DMS53 (cell line): ENCODE measurements around the gene DYRK1A.

ENCODE experiments used
- DNase-seq: peaks from one replicate; lab custom pipeline; 2025; lab: John Stamatoyannopoulos, UW

Gene DYRK1A

DNA sequence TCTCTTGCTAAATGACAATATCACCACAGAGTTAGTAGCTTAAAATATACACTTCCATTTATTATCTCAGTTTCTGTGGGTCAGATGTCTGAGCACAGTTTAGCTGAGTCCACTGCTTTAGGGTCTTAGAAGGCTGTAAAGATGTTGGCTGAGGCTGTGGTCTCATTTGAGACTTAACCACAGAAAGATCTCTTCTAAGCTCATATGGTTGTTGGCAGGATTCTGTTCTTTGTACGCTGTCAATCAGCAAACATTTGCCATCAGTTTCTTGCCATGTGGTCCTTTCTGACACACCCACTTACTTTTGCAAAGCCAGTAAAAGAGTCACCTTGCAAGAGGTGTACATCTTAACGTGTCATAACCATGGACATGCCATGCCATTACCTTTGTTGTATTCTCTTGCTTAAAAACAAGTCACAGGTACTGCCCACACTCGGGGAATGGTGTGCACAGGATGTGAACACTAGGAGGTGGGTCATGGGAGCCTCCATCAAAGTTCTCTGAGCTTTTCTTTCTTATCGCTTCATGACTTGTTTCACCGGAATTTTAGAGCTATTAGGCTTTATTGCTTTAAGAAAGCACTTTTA lies 18.7 kb downstream of the DYRK1A start:
- no peak for DNase-seq

DNA sequence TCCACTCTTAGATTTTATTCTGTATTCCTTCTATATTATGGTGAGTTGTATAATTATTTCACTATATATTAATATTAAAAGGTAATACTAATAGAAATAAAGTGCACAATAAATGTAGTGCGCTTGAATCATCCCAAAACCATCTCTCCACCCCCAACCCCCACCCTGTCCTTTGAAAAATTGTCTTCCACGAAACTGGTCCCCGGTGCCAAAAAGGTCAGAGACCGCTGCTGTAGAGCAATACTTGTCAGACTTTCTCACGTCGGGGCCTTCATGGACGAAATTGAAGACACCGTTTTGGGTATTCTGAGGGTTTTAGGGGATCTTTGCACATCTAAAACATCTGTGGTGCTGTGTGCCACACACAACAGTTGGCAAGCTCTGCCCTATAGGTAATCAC lies 19.6 kb downstream of the DYRK1A start:
- no peak for DNase-seq

GRCh38 chr21:37389456-37389855 lies 22.9 kb downstream of the DYRK1A start:
- no peak for DNase-seq

GRCh38 chr21:37391666-37392065 lies 25.1 kb downstream of the DYRK1A start:
- no peak for DNase-seq

GRCh38 chr21:37392441-37392840 lies 25.9 kb downstream of the DYRK1A start:
- no peak for DNase-seq

DNA sequence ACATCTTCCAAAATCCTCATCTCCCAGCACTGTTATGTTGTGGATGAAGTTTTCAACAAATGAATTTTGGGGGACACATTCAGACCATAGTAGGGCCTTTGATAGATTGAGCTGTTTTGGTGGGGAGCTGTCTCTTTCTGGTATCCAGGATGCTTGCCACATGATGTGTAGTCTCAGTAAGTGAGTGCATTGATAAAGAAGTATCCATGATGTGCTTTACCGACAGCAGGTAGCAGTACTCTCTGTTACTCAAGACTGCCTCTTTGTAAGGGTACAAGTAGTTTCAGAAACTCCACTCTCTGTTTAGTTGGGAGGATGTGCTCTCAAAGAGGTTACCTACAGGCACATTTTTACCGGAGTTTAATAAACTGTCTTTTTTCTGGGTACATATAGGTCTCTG lies 26.5 kb downstream of the DYRK1A start:
- DNase-seq: no peak

DNA sequence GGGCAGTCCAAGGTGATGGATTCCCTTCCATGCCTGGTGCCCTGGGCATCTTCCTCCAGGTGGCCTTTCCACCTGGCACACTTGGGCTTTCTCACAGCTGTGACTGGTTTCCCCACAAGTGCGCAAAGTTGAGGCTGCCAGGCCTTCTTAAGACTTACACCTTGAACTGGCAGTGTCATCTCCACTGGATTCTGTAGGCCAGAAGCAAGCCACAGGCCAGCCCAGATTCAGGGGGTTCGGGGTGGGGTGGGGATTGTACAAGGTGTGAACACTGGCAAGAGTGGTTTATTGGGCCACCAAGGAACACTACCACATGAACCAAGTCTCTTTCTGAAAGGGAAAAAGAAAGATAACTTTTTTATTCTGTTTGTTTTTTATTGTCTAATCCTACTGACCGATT lies 27.2 kb downstream of the DYRK1A start:
- no peak for DNase-seq

- no peak for DNase-seq
Observed at GRCh38 chr21:37395961-37396360, 29.4 kb downstream of the DYRK1A start.

DNA sequence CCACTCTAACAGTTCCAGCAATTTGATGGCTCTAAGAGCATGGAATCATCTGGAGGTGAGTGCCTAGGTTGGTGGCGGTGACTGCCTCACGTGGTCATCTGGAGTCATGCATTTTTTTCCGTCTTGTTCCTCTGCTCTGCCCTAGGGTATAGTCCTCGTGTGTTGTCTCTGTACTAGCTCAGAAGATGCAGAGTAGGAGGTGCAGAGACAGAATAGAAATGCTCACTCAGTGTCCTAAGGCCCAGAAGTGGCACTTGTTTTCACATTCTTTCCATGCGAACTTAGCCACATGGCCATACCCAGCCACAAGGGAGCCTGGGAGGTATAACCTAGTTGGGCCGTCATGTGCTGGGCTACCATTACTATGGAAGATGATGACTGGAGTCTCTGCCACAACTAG lies 30.3 kb downstream of the DYRK1A start:
- DNase-seq: no peak

- DNase-seq: no peak
Observed at GRCh38 chr21:37398697-37399096, 32.1 kb downstream of the DYRK1A start.

GRCh38 chr21:37402251-37402867 lies 35.8 kb downstream of the DYRK1A start:
- no peak for DNase-seq

- DNase-seq: no peak
Observed at GRCh38 chr21:37405629-37406028, 39.1 kb downstream of the DYRK1A start.

- no peak for DNase-seq
Observed at GRCh38 chr21:37407719-37408420, 41.3 kb downstream of the DYRK1A start.

GRCh38 chr21:37408464-37409193 lies 42.1 kb downstream of the DYRK1A start:
- DNase-seq: no peak

GRCh38 chr21:37410639-37411038 lies 44.1 kb downstream of the DYRK1A start:
- DNase-seq: no peak

GRCh38 chr21:37412603-37413360 lies 46.2 kb downstream of the DYRK1A start:
- no peak for DNase-seq

DNA sequence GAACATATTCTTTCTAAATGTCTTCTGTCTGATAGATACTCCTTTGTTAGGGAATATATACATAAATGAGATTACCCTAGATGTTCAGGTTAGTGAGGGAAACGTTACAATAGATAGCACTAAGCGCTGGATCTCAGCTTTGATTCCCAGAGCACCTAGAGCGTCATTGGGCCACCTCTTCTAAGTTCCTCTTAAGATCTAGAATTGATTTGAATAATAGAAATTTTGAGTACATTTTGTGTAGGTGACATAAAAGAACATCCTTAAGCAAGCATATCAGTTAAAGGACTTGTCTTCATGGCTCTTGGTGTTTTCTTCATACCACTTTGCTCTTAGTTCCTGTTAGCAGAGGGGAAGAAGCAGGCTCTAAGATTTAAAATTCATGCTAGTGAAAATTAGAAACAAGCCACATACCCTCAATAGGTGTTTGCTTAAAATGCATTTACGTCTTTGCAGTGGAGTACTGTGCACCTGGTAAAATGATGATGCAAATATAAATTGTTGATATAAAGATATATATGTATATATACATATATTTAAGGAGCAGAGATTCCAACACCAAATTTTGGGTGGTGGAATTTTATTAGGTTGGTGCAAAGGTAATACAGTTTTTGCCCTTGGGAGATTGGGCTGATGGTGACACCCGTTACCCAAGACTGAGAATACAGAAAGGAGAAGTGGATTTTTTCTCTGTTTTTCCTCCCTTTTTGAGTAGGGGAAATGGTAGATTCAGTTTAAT lies 47.1 kb downstream of the DYRK1A start:
- no peak for DNase-seq

DNA sequence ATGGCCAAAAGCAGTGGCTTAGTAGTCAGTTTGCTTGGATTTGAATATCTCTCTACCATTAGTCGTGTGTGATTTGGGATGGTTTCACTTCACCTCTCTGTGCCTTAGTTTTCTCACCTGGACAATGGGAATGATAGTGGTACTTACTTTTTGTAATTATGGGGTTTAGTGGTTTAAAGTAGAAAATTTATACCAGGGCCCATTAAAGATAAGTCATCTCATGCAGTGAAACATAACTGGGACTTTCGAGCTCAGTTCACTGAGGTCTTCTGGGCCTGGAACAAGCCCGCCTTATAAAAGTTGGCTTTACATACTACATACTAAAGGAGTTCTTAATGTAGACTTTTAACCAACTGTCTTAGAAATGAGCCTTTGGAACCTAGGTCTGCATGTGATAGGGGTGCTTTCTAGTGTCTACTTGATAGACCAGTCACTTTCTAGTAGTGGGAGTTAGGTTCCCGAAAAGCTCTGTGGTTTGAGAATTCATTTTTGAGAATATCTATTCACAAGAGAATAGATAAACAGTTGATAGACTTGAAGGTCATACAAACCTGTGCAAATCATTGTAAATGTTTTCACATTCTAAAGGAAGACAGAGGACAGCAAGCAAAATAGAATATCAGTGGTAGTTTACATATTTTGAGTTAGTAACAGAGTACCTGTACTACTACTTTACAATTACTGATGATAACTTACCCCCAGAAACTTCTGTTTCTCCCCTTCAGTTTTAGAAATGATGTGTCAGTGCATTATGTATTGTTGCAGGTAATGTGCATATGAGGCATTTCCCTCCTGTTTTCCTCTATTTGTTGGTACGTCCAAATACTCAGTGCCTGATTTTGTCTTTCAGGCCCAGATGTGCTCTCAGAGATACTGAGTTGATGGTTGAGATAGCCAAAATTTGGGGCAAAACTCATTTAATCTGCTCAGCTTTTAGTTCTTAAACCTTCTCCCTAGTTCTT lies 48.0 kb downstream of the DYRK1A start:
- no peak for DNase-seq

DNA sequence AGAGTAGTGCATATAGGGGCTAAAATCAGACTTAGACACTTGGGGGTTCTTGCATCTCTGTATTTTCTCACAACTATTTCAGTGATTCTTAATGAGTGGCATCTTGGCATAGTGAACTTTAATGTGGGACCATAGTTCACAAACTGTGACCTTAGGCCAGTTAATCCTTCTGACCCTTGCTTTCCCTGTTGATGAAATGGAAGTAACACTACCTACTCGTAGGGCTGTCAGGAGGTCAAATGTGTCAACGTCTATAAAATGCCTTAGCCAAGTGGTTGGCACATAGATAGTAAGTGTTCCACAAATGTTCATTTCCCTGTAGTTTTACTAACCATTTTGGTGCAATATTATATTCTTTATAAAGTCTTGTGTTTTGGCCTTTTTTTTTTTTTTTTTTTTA lies 49.4 kb downstream of the DYRK1A start:
- DNase-seq: no peak

DNA sequence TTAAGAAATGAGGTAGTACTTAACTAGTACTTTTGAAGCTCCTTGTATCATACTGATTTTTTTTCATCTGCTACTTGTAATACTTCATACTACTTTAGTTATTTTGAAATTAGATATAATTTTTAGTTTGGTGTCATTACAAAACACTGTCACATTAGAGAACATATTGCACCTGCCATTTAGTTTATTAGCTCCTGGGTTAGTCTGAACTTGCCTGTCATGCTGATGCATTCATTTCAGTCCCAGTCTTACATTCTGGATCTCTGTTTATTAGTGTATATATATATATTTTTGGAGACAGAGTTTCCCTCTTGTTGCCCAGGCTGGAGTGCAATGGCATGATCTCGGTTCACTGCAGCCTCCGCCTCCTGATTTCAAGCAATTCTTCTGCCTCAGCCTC lies 50.3 kb downstream of the DYRK1A start:
- DNase-seq: no peak
